GM12874 (cell line): Measurements from ENCODE around the gene AFF3.

Source experiments
- TF ChIP-seq, protein P1 (sequence below): IDR thresholded peaks from 2 replicates; pipeline ENCODE4 v1.5.1; 2011; ENCODE audit warnings: low read depth, mild to moderate bottlenecking, control low read depth, low read length, moderate library complexity; ENCODE audit not compliant: insufficient read depth

Gene AFF3

DNA sequence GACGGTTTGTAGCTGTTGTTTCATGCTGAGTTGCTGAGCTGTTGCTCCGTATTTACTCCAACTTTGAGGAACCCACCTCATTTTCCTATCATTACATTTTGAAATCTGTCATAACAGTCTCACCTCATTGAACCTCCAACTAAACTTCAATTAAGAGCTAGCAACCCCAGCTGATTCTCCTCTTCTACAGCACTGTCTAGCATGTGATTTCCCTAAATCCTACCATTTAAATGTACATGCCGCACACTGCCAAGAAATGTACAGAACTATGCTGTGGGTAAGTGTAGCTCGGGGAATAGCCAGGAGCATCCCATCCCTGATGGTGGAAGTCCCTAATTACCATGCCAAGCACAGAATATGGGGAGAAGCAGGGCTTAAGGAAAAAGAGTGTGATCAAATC lies 299.9 kb downstream of the AFF3 start:
- TF ChIP-seq, protein P1, sequence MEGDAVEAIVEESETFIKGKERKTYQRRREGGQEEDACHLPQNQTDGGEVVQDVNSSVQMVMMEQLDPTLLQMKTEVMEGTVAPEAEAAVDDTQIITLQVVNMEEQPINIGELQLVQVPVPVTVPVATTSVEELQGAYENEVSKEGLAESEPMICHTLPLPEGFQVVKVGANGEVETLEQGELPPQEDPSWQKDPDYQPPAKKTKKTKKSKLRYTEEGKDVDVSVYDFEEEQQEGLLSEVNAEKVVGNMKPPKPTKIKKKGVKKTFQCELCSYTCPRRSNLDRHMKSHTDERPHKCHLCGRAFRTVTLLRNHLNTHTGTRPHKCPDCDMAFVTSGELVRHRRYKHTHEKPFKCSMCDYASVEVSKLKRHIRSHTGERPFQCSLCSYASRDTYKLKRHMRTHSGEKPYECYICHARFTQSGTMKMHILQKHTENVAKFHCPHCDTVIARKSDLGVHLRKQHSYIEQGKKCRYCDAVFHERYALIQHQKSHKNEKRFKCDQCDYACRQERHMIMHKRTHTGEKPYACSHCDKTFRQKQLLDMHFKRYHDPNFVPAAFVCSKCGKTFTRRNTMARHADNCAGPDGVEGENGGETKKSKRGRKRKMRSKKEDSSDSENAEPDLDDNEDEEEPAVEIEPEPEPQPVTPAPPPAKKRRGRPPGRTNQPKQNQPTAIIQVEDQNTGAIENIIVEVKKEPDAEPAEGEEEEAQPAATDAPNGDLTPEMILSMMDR = no peak

DNA sequence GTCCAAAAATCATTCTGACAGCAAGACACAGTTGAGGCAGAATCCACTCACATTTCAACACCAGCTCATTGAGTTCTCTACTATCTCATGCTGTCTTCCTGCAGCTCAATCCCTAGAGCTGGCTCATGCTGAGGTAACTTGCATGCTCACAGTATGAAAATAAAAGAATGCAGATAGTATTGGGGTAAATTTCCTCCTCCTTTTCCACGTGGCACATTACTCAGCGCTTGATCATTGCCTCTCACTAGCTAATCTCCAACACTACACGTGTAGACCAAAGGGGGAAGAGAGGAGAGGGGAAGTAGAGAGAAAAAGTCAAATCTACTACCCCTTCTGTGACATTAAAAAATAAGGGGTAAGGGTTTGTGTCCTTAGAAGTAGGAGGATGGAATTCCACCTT lies 300.6 kb downstream of the AFF3 start:
- TF ChIP-seq, protein P1 = no peak

DNA sequence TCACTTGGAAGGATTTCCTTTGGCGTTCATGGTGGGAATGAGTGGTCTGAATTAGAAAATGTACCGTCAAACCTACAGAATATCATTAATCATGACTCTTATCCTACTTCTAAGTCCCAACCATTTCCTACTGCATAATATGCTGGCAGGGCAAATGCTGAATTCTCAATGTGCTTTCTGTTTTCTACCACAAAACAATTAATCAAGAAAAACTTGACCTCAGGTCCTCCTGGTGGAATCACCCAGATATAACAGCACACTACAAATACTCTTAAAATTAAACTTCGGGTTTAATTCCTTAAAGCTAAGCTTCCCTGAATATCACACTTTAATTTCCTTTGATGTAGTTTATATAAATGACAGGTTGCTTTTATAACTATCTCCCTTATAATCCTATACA lies 301.6 kb downstream of the AFF3 start:
- TF ChIP-seq, protein P1 = no peak

DNA sequence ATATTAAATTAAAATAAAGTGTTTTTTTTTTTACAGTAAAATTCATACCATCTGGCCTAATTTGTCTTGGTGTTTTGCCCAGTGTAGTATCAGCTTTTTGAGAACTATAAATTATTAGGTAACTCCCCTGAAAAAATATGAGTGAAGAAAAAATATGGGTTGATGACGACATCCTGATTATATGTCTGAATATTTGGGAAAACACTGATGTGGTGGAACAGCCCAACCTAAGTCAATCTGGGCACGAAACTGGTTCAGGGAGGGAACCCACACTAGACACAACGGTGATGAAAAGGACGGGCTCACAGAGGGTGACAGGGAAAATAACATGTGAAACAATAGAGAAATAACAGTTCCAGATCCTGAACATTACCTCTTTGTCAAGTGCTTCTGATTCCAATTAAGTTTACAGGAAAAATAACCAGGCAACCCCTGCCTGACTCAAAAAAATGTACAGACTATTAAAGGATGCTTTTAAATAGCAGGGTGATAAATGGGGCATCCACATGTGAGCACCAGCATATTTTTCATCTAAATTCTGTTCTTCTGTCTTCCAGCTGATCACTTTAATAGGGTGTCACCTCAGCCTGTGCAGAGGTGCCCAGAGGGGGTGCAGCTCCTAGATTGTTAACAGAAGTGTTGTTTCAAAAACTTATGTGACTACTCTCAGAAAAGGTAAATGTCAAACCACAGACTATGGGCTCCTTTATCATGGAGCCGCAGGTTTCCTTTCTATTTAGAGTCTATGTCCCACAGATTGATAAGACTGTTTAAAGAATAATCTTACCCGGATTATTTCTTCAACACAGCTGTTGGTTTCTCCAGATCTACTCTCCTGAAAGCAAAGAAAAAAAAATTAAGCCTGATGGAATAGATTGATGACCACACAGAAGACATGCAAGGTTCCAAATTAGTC lies 305.4 kb downstream of the AFF3 start:
- TF ChIP-seq, protein P1 = no peak

DNA sequence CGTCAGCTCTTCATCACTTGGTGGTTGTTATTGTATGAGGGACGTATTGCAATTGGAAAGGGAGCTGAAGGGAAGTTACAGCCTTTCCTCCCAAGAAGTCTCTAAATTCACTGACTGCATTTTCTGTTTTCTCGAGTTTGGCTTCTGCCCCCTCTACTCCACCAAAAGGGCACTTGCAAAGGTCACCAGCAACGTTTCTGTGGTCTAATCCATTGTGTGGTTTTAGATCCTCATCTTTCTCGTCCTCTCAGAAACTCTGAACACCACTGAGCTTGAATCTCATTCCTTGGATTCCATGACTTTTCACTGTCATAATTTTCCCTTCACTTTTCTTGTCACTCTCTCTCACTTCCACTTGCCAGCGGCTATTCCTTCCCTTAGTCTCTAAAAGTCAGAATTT lies 308.0 kb downstream of the AFF3 start:
- TF ChIP-seq, protein P1 = no peak

DNA sequence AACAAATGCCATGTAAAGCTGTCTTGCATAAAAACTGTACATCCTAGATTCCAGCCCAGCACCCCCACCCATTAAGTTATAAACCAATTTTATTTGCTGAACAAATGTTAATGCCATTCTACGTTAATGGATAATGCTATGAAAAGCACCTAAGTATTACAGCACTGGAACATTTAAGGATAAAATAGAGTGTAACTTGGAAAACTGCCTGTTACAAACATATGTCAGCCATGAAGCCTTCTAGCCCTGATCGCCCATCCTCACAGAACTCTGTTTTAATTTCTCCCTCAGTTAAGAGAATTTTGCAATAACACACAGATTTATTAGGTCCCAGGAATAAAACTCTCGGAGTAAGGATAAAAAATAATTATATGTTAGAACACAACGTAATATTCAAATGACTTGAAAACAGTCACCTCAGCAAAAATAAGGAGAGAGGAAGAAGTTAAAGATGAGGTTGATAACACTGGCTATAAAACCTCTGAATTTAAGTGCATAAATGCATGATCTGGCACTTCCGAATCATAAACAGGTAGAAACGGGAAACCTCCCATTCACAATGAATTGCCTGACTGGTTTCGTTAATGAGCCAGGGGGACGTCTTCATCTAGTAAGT lies 308.7 kb downstream of the AFF3 start:
- TF ChIP-seq, protein P1 = no peak

DNA sequence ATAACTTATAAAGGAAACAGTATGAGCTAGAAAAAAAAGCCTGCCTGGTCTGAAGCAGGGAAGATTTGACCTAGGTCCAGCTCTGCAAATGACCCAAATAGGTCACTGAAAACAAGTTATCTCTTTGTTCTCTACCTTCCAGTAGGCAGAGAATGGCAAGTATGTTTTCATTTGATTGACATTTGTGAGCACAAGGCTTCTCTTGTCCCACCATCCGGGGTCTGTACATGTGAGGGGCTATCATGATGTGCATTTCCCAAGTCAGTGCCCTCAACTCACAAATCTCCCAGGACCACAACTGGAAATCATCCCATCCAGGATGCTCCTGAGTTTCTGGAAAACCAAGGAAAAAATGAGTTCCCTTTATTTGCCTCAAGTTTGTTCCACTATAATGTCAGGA lies 309.5 kb downstream of the AFF3 start:
- TF ChIP-seq, protein P1 = no peak
